D721Med (cell line): ENCODE measurements around the gene ICAM1.

Experiments
- DNase-seq: peaks from one replicate; pipeline ENCODE4 v3.0.0; 2011; ENCODE audit warnings: low spot score; ENCODE audit not compliant: insufficient read length
- FAIRE-seq: peaks from 2 replicates; lab custom pipeline; 2011; peaks lifted over from hg19 to GRCh38; lab: Jason Lieb, UNC
- CTCF ChIP-seq: IDR thresholded peaks from 2 replicates; pipeline ENCODE4 v1.5.1; 2012; ENCODE audit warnings: mild to moderate bottlenecking, control low read depth; ENCODE audit not compliant: insufficient read depth; ENCODE audit errors: missing control alignments

Gene ICAM1

GRCh38 chr19:10332965-10333757 lies 62.2 kb downstream of the ICAM1 start, which contains the start of gene RAVER1:
TSS of gene RAVER1 (minus strand) at chr19:10333529. CDS start at chr19:10333507, 22 bp downstream.
- DNase-seq: peak; percentile 95
- TF ChIP-seq CTCF: no peak
- FAIRE-seq: no peak

- no peak for FAIRE-seq
- DNase-seq: no peak
- no peak for TF ChIP-seq CTCF
Observed at GRCh38 chr19:10333758-10334587, 63.1 kb downstream of the ICAM1 start.

- no peak for TF ChIP-seq CTCF
- FAIRE-seq (no peak), DNase-seq (peak; percentile 67)
Observed at GRCh38 chr19:10334588-10335351, 63.9 kb downstream of the ICAM1 start.

- TF ChIP-seq CTCF: no peak
- DNase-seq (no peak), FAIRE-seq (no peak)
Observed at GRCh38 chr19:10335352-10335985, 64.5 kb downstream of the ICAM1 start.
